D721Med (cell line): Measurements from ENCODE around the gene METTL25B.
"Not testable (repeated sequence)": the region's sequence is repeated elsewhere in the genome, so short reads cannot be mapped to it uniquely, and the experiment has no call there.

ENCODE experiments used
- DNase-seq: peaks from one replicate; pipeline ENCODE4 v3.0.0; 2011; ENCODE audit warnings: low spot score; ENCODE audit not compliant: insufficient read length
- FAIRE-seq: peaks from 2 replicates; lab custom pipeline; 2011; peaks lifted over from hg19 to GRCh38; lab: Jason Lieb, UNC
- TF ChIP-seq, protein P1 (sequence below): IDR thresholded peaks from 2 replicates; pipeline ENCODE4 v1.5.1; 2012; ENCODE audit warnings: mild to moderate bottlenecking, control low read depth; ENCODE audit not compliant: insufficient read depth; ENCODE audit errors: missing control alignments

Gene METTL25B

DNA sequence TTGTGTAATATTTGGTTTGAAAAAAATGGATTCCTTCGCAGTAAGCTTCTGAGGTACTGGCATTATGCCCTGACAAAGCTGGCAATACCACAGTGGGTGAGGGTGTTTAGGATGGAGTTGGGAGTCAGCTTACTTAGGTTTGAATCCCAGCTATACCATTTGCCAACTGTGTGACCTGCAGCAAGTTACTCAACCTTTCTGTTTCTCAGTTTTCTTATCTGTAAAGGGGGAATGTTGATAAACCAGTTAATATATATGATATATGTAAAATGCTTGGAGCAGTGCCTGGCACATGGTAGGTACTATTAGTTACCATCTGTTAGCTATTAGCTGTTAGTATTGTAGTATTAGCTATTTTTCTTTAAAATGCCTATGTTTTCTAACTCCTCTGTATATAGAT lies 28.1 kb downstream of the METTL25B start:
- TF ChIP-seq, protein P1, sequence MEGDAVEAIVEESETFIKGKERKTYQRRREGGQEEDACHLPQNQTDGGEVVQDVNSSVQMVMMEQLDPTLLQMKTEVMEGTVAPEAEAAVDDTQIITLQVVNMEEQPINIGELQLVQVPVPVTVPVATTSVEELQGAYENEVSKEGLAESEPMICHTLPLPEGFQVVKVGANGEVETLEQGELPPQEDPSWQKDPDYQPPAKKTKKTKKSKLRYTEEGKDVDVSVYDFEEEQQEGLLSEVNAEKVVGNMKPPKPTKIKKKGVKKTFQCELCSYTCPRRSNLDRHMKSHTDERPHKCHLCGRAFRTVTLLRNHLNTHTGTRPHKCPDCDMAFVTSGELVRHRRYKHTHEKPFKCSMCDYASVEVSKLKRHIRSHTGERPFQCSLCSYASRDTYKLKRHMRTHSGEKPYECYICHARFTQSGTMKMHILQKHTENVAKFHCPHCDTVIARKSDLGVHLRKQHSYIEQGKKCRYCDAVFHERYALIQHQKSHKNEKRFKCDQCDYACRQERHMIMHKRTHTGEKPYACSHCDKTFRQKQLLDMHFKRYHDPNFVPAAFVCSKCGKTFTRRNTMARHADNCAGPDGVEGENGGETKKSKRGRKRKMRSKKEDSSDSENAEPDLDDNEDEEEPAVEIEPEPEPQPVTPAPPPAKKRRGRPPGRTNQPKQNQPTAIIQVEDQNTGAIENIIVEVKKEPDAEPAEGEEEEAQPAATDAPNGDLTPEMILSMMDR, result no peak
- no peak for DNase-seq
- FAIRE-seq, result no peak

DNA sequence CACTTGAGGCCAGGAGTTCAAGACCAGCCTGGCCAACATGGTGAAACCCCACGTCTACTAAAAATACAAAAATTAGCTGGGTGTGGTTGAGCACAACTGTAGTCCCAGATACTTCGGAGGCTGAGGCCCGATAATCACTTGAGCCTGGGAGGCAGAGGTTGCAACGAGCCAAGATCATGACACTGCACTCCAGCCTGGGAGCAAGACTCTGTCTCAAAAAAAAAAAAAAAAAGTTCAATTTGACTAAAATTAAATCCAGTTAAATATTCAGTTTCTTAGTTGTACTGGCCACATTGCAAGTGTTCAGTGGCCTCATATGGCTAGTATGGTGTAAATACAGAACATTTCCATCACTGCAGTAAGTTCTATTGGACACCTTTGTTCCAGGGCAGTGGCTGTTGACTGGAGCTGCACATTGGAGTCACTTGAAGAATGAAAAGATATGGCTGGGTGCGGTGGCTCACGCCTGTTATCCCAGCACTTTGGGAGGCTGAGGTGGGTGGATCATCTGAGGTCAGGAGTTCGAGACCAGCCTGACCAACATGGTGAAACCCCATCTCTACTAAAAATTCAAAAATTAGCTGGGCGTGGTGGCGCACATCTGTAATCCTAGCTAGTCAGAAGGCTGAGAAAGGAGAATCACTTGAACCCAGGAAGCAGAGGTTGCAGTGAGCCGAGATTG lies 29.4 kb downstream of the METTL25B start:
- DNase-seq, FAIRE-seq: not testable (repeated sequence)

DNA sequence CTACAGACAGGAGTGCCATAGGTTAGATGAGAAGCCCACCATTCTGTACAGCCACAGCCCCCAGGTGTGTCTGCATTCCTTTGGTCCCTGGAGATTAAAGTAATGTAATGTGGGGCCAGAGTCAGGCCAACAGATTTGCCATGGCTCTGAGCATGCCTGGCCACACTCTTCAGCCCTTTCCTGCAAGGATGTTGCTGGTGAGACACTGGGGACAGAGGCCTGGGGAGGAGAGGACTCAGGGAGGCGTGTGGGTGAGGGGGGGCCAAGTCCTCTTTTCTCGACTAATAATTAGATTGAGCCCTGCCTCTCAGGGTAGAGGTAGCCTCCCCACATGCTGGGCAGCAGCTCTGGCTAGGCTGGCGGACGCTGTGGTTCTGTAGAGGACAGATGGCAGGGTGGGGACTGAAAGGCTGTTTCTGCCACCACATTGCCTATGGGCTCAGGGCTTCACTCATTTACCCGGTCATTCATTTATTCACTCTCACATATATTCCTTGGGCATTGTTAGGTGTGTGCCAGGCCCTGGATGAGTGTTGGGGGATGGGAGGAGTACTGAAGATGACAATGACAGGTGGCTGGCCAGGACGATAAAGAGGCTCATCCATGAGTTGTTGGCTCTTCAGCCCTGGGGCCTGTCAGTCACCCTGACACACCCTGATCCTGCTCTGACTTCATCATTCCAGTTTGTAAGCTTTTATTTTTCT lies 32.0 kb downstream of the METTL25B start:
- TF ChIP-seq, protein P1, result no peak
- no peak for FAIRE-seq
- DNase-seq, result no peak

DNA sequence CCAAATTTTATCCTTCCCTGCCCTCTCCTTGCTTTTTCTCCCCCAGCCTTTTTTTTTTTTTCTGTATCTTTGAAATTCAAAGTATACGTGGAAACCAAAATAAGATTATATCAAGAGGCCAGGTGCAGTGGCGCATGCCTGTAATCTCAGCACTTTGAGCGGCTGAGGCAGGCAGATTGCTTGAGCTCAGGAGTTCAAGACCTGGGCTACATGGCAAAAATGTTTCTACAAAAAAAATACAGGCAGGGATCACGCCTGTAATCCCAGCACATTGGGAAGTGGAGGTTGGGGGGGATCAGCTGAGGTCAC lies 32.5 kb downstream of the METTL25B start:
- DNase-seq (no peak), FAIRE-seq (no peak)
- TF ChIP-seq, protein P1, result no peak

DNA sequence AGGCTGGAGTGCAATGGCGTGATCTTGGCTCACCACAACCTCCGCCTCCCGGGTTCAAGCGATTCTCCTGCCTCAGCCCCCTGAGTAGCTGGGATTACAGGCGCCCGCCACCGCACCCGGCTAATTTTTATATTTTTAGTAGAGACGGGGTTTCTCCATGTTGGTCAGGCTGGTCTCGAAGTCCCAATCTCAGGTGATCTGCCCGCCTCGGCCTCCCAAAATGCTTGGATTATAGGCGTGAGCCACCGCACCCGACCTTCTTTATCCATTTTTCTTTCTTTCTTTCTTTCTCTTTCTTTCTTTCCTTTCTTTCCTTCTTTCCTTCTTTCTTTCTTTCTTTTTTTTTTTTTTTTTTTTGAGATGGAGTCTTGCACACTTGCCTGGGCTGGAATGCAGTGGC lies 36.9 kb downstream of the METTL25B start:
- DNase-seq, FAIRE-seq: not testable (repeated sequence)

DNA sequence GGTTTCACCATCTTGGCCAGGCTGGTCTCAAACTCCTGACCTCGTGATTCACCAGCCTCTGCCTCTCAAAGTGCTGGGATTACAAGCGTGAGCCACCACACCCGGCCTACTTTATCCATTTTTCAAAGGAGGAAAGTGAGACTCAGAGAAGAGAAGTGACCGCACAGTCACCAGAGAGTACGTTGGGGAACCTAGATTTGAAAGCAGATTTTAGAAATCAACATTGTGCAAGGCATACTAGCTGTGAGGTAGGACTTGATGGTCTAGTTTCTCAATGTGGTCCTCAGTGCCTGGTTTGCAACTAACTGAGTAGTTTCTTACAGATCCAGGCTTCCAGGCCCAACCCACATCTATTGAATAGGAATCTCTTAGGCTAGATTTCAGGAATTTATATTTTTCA lies 37.4 kb downstream of the METTL25B start:
- TF ChIP-seq, protein P1, result no peak
- DNase-seq, result no peak
- no peak for FAIRE-seq

DNA sequence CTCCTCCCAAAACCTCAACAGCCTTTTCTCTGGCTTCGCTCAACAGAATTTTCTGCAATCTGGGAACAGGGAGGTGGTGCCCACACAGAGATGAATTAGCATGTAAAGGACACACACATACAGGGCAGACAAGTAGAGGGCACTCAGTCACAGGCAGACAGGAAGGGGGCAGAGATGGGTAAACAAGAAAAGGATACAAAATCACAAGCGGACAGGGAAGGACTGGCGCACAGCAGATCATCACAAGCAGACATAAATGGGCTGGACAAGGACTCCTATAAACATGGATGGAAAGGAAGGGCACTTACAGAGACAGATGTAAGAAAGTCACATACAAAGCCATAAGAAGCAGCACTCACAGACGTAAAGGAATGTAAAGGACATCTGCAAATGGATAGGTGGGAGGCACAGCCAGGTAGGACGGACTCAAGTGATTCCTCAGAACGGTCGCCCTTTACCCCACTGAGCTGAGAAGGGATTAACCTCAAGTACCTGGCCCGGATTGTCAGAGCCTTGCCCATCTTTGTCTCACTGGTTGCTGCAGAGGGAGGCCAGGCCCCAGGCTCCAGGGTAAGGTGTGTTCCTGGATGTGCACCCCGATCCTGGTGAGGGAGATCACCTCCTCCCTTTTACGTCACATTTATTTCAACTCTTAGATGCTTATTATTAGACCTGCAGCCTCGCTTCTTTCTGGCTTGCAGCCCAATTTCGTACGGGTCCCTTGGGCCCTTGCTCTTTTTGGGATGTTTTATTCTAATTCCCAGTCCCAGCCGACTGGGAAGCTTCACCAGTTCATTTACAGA lies 38.2 kb downstream of the METTL25B start:
- TF ChIP-seq, protein P1, result no peak
- DNase-seq, result no peak

More for the DNA sequence above, 38.2 kb downstream of the METTL25B start:
- FAIRE-seq, result no peak
